Karpas-422 (cell line): ENCODE results near the gene MXI1. TPM values are rescaled to one million over a fixed set of nuclear protein-coding genes. Genes with fewer than 3 reads are reported as not detected.

Source experiments
- DNase-seq: peaks from one replicate; pipeline ENCODE4 v3.0.0-alpha.2; 2015
- H2AFZ ChIP-seq: fragments of 200-600 bp; sonication (generic); 2 replicates; pipeline ENCODE4 v1.6.1; 2014; ENCODE audit warnings: antibody characterized with exemption, low read length, mixed read lengths
- H3K27ac ChIP-seq: fragments of 200-600 bp; sonication (generic); 2 replicates; pipeline ENCODE4 v1.5.1; 2014; ENCODE audit warnings: mild to moderate bottlenecking, low read length, moderate library complexity
- H3K27me3 ChIP-seq: fragments of 200-600 bp; sonication (generic); 2 replicates; pipeline ENCODE4 v1.6.1; 2014; ENCODE audit warnings: low read length, mixed read lengths
- H3K36me3 ChIP-seq: fragments of 200-600 bp; sonication (generic); 2 replicates; pipeline ENCODE4 v1.6.1; 2014; ENCODE audit warnings: low read length, mixed read lengths; ENCODE audit not compliant: insufficient read depth
- H3K4me1 ChIP-seq: fragments of 200-600 bp; sonication (generic); 2 replicates; pipeline ENCODE4 v1.6.1; 2014; ENCODE audit warnings: mild to moderate bottlenecking, low read length, mixed read lengths
- H3K4me2 ChIP-seq: fragments of 200-600 bp; sonication (generic); 2 replicates; pipeline ENCODE4 v1.6.1; 2014; ENCODE audit warnings: low read length, low read depth, mild to moderate bottlenecking; ENCODE audit not compliant: poor library complexity, severe bottlenecking
- H3K4me3 ChIP-seq: fragments of 200-600 bp; sonication (generic); 2 replicates; pipeline ENCODE4 v1.5.1; 2014; ENCODE audit warnings: mild to moderate bottlenecking, antibody characterized with exemption, low read length, mixed read lengths
- H3K79me2 ChIP-seq: fragments of 200-600 bp; sonication (generic); 2 replicates; pipeline ENCODE4 v1.6.1; 2014; ENCODE audit warnings: mild to moderate bottlenecking, low read length, mixed read lengths
- H3K9ac ChIP-seq: fragments of 200-600 bp; sonication (generic); 2 replicates; pipeline ENCODE4 v1.6.0; 2014; ENCODE audit warnings: low read length
- H3K9me2 ChIP-seq: fragments of 200-600 bp; sonication (generic), shearing (Covaris generic); replicated peaks from 2 replicates; pipeline ENCODE4 v1.6.0; 2014; ENCODE audit warnings: mild to moderate bottlenecking, low read length, moderate library complexity; ENCODE audit not compliant: insufficient read depth
- H3K9me3 ChIP-seq: fragments of 300-700, 200-600 bp; sonication (generic); 2 replicates; pipeline ENCODE4 v1.6.1; 2014; ENCODE audit warnings: low read length, mixed read lengths
- H4K20me1 ChIP-seq: fragments of 200-600 bp; sonication (generic); 2 replicates; pipeline ENCODE4 v1.6.1; 2014; ENCODE audit warnings: mild to moderate bottlenecking, antibody characterized with exemption, low read length, low read depth; ENCODE audit not compliant: insufficient read depth
- total RNA-seq: library from RNA; depleted of rRNA; stranded (reverse); fragments of >200 nt; shearing (Covaris generic); gene quantifications from 2 replicates; pipeline ENCODE4 v1.2.3, GENCODE V29; 2014; ENCODE audit warnings: low replicate concordance

The MXI1 gene
- total RNA-seq, 1 experiment from 2014 or later: 12.0 TPM

DNA sequence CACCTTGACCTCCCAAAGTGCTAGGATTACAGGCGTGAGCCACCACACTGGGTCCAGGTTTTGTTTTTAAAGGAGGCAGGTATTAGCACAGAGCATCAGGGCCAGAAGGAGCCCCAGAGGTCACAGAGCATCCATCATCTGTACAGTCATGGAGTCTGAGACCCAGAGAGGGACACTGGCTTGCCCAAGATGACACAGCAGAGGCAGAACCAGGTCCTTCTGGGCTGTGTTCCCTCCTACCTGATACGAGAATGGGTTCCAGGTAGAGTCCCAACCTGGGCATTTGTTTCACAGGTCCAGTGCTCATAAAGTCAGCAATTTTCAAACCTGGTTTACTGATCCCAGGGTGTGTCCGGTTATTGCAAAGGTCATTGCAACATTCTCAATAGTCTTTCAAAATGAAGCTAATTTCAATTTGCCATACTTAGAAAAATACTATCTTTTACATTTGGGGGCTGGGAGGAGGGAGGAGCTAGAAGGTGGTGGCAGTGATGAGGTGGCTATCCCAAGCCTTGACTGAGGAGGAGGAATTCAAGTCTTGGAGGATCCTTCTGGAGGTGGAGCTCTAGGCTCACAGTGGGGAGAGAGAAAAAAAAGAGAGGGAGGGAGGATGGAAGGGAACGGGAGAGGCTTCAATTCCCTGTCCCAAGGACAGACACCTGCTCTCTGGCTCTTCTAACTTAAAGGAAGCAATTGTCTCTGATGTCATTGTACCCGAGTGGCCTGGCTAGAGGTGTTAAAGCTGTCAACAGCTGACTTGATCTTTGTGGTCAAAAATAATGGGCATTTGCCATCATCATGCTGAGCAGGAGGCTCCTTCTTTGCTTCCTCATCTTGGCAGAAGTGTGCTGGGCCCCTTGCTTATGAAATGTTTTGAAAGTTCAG lies 8.1 kb downstream of the MXI1 start:
- H3K9me3 ChIP-seq: no peaks in the 10 kb centered on the region
- no peaks in the 10 kb centered on the region for H3K27me3 ChIP-seq
- H3K4me3 ChIP-seq: no peak overlapping the region
- H3K9ac ChIP-seq: no peak overlapping the region
- H3K4me2 ChIP-seq: no peak overlapping the region
- no peaks in the 10 kb centered on the region for H3K36me3 ChIP-seq
- no peak for DNase-seq
- no peaks in the 10 kb centered on the region for H3K9me2 ChIP-seq
- no peaks in the 10 kb centered on the region; the same call in 1 of the 2 replicates for H4K20me1 ChIP-seq
- H2AFZ ChIP-seq: no peak overlapping the region
- H3K79me2 ChIP-seq: no peaks in the 10 kb centered on the region
- H3K27ac ChIP-seq: no peak overlapping the region
- H3K4me1 ChIP-seq: peaks cover 40% of the 10 kb centered on the region

DNA sequence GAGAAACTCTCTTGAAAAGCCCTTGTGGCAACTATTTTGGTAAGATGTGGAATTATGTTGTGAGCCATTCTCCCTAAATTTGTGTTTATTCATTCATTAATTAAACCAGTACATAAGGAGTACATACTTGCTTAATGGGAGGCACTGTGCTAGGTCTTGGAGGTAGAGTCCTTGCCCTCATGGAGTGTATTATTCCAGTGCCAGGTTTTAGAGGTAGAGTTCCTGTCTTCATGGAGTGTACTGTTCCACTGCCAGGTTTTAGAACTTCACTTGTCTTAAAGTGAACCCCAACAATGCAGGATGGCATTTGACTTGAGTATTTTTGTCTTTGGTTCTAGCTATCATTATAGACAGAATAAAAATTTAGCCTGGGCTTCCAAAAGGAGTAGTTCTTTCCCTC lies 8.8 kb downstream of the MXI1 start:
- Histone ChIP-seq H3K4me1 (peaks cover 34% of the 10 kb centered on the region), H4K20me1 (no peaks in the 10 kb centered on the region; the same call in 1 of the 2 replicates), H3K36me3 (no peaks in the 10 kb centered on the region), H3K4me2 (no peak overlapping the region), H3K27me3 (no peaks in the 10 kb centered on the region), H3K4me3 (no peak overlapping the region), H3K27ac (no peak overlapping the region), H3K9me2 (no peaks in the 10 kb centered on the region), H3K9me3 (no peaks in the 10 kb centered on the region), H2AFZ (no peak overlapping the region), H3K79me2 (no peaks in the 10 kb centered on the region), H3K9ac (no peak overlapping the region)
- DNase-seq: no peak

DNA sequence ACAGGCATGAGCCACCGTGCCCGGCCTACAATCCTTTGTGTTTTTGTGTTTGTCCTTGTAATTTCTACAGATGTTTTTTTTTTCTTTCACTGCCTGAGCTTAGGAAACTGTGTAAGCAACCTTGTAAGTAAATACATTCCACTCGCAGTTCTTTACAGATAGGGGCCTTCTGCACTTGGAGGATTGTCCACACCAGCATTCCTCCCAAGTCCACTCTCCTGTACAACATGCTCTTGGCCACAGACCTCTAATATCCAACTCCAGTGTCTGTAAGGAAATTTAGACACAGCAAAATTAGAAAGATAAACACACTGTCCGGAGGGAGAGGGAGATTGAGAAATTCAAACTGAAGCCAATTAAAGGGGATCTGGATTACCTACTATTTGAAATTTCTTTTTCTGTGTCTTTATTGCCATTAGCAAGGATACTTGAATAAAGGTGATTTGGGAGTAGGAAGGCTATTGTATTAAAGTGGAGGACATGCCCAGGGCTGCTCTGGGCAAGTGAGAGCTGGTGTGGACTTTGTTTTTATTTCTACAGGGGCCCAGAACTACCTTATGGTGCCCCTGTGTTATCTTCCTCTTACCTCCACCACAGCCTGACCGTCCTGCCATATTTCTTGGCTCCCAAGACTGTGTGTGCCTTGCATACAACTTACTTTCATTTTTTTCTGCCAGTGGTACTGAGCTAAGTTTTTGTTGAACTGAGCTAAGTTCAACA lies 9.7 kb downstream of the MXI1 start:
- Histone ChIP-seq H3K79me2 (no peaks in the 10 kb centered on the region), H2AFZ (no peak overlapping the region), H3K9me2 (no peaks in the 10 kb centered on the region), H3K9me3 (no peaks in the 10 kb centered on the region), H3K36me3 (no peaks in the 10 kb centered on the region), H3K9ac (no peak overlapping the region), H3K4me1 (peaks cover 29% of the 10 kb centered on the region), H3K4me2 (no peak overlapping the region), H3K4me3 (no peak overlapping the region), H3K27ac (no peak overlapping the region), H4K20me1 (no peaks in the 10 kb centered on the region; the same call in 1 of the 2 replicates), H3K27me3 (no peaks in the 10 kb centered on the region)
- DNase-seq: no peak

DNA sequence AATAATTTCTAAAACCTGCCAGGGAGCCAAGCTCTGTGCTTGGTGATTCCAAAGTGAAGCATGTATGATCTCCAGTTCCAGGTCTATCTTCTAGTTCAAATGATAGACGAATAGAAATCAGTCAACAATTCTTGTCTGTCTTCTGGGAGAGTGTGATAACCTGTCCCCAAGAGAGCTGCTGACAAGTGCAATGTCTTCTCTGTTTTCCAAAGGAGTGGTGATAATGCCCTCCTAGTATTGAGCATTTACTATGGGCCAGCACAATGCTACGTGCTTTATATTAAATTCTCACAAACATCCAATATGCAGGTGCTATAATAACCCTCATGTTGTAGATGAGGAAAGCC lies 10.2 kb downstream of the MXI1 start:
- no peaks in the 10 kb centered on the region for H3K9me2 ChIP-seq
- no peak overlapping the region for H3K4me2 ChIP-seq
- H3K4me3 ChIP-seq: no peak overlapping the region
- H4K20me1 ChIP-seq: no peaks in the 10 kb centered on the region; the same call in 1 of the 2 replicates
- no peak overlapping the region for H3K27ac ChIP-seq
- no peaks in the 10 kb centered on the region for H3K9me3 ChIP-seq
- H3K36me3 ChIP-seq: no peaks in the 10 kb centered on the region
- peaks cover 24% of the 10 kb centered on the region for H3K4me1 ChIP-seq
- no peak overlapping the region for H2AFZ ChIP-seq
- H3K27me3 ChIP-seq: no peaks in the 10 kb centered on the region
- no peak overlapping the region for H3K9ac ChIP-seq
- H3K79me2 ChIP-seq: no peaks in the 10 kb centered on the region
- no peak for DNase-seq

DNA sequence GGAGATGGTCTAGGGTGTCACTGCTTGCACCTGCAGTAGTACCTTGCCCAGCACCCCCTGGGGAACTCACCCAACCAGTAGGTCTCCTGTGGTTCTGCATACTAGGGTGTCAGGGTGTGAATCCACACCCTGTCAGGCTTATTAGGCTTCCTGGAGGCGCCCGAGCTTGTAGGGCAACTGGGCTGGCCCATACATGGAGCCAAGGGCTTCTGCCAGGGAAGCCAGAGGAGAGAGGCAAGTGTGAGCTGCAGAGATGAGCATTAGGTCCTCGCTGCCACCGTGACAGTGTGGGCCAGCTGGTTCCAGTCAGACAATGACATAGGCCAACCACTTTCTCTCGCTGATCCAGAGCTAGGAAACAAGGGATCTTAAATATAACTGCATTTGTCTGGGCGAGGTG lies 11.2 kb downstream of the MXI1 start:
- Histone ChIP-seq H3K27ac (no peak overlapping the region), H3K4me3 (no peak overlapping the region), H3K9me2 (no peaks in the 10 kb centered on the region), H3K36me3 (no peaks in the 10 kb centered on the region), H3K27me3 (no peaks in the 10 kb centered on the region), H3K4me2 (no peak overlapping the region), H3K79me2 (no peaks in the 10 kb centered on the region), H2AFZ (no peak overlapping the region), H3K9ac (no peak overlapping the region), H3K9me3 (no peaks in the 10 kb centered on the region), H4K20me1 (no peaks in the 10 kb centered on the region; the same call in 1 of the 2 replicates), H3K4me1 (peaks cover 20% of the 10 kb centered on the region)
- no peak for DNase-seq

DNA sequence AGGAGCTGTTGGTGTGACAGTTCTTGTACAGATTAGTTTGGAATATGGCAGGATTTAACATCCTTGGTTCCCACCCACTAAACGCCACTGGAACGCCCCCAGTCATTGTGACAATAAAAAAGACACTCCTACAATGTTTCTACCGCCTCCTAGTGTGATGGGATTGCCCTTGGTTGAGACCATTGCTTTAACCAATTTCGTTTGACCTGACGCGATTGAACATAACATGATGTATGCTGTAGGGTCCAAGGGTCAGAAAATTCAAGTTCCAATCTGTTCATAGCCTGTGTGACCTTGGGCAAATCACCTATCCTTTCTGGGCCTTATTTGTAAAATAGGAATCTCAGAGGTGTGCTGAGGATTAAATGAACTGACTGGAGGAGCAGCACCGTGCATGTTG lies 12.5 kb downstream of the MXI1 start:
- H3K36me3 ChIP-seq: no peaks in the 10 kb centered on the region
- peaks cover 8% of the 10 kb centered on the region for H3K4me1 ChIP-seq
- no peak overlapping the region for H3K4me2 ChIP-seq
- H3K4me3 ChIP-seq: no peak overlapping the region
- no peak for DNase-seq
- H3K9me2 ChIP-seq: no peaks in the 10 kb centered on the region
- no peaks in the 10 kb centered on the region; the same call in 1 of the 2 replicates for H4K20me1 ChIP-seq
- no peaks in the 10 kb centered on the region for H3K27me3 ChIP-seq
- H3K27ac ChIP-seq: no peak overlapping the region
- H3K9ac ChIP-seq: no peak overlapping the region
- H3K9me3 ChIP-seq: no peaks in the 10 kb centered on the region
- no peak overlapping the region for H2AFZ ChIP-seq
- H3K79me2 ChIP-seq: no peaks in the 10 kb centered on the region

DNA sequence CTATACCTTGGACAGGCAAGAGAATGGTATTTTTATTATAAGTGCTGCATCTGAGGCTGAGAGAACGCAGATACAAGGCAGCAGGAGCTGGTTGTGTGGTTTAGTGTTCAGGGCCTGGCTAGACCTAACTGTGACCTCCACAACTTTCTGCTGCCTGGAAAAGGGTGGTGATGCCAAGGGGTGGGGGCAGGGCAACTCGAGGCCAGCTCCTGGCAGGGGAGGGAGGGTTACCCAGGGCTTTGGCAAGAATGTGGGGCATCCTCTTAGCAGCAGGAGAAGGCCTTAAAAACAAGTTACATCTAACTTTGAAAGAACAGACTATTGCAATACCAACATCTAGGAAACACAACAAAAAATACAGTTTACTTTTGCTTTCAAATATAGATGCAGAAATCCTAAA lies 13.0 kb downstream of the MXI1 start:
- no peak overlapping the region for H2AFZ ChIP-seq
- no peak overlapping the region for H3K27ac ChIP-seq
- H3K4me3 ChIP-seq: no peak overlapping the region
- H3K9me2 ChIP-seq: no peaks in the 10 kb centered on the region
- H3K4me1 ChIP-seq: peaks cover 10% of the 10 kb centered on the region
- no peaks in the 10 kb centered on the region for H3K9me3 ChIP-seq
- H3K4me2 ChIP-seq: no peak overlapping the region
- DNase-seq: no peak
- no peak overlapping the region for H3K9ac ChIP-seq
- H3K36me3 ChIP-seq: no peaks in the 10 kb centered on the region
- no peaks in the 10 kb centered on the region for H3K27me3 ChIP-seq
- no peaks in the 10 kb centered on the region; the same call in 1 of the 2 replicates for H4K20me1 ChIP-seq
- H3K79me2 ChIP-seq: no peaks in the 10 kb centered on the region

DNA sequence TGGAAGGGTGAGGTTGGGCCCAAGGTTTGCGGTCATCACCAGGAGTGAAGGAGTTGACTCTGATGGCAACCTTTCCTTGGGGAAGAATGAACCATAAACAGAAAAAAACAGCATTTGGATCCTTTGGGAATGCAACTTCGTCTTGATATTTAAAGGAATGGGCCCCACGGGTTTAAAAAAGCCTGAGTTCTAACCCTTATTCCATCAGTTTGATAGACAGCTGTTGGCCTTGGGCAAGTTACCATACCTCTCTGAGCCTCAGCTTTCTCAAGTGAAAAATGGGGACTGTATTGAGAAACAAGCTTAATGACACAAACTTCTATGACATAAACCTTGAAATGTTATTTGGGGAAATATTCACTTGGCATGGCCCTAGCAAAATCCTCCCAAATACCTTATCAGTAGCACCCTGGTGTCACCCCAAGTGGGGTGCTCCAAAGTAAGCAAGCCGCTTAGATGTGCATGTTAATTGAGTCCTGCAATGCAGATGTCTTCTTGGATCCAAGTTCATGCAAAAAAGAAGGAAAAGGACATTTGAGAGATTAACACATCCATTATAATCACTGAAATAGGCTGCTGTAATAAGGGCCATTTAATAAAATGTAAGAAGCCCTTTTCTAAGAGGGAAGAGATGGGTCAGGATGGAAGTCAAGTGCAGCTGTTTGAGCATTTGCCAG lies 13.8 kb downstream of the MXI1 start:
- Histone ChIP-seq H3K27me3 (no peaks in the 10 kb centered on the region), H3K4me2 (no peak overlapping the region), H2AFZ (no peak overlapping the region), H3K79me2 (no peaks in the 10 kb centered on the region), H4K20me1 (no peaks in the 10 kb centered on the region; the same call in 1 of the 2 replicates), H3K4me1 (peaks cover 13% of the 10 kb centered on the region), H3K9ac (no peak overlapping the region), H3K9me3 (no peaks in the 10 kb centered on the region), H3K27ac (no peak overlapping the region), H3K4me3 (no peak overlapping the region), H3K9me2 (no peaks in the 10 kb centered on the region), H3K36me3 (no peaks in the 10 kb centered on the region)
- DNase-seq: no peak
